ENCODE measurements around the gene WNT5A. TPM values are rescaled to one million over a fixed set of nuclear protein-coding genes. Genes with fewer than 3 reads are reported as not detected.
A peak's percentile ranks its signal among the peaks of the same experiment; 100 is the strongest.

Gene WNT5A
- total RNA-seq, 1 donor from 2014 or later = 10.7 TPM

GRCh38 chr3:55488398-55489055, 1.4 kb upstream of the WNT5A start:
- no peak for DNase-seq (ENCODE audit: low read depth)
- no peak for TF ChIP-seq CTCF (IDR thresholded peaks at IDR 0.05; ENCODE audit: insufficient read depth, low read length, poor library complexity, severe bottlenecking)
- Histone ChIP-seq H3K27me3 (ENCODE audit: control insufficient read depth, insufficient read depth, low read length) (no peaks in the 10 kb centered on the region), H3K4me3 (ENCODE audit: low read depth, low read length) (peak overlapping the region; percentile 70), H3K36me3 (ENCODE audit: control insufficient read depth, insufficient read depth, low read length) (no peaks in the 10 kb centered on the region)

GRCh38 chr3:55487381-55488241, 505 bp upstream of the WNT5A start:
- Histone ChIP-seq H3K27me3 (ENCODE audit: control insufficient read depth, insufficient read depth, low read length) (no peaks in the 10 kb centered on the region), H3K4me3 (ENCODE audit: low read depth, low read length) (peak overlapping the region; percentile 70), H3K36me3 (ENCODE audit: control insufficient read depth, insufficient read depth, low read length) (no peaks in the 10 kb centered on the region)
- DNase-seq (ENCODE audit: low read depth) = no peak
- TF ChIP-seq CTCF (IDR thresholded peaks at IDR 0.05; ENCODE audit: insufficient read depth, low read length, poor library complexity, severe bottlenecking) = no peak

GRCh38 chr3:55486101-55486856, 827 bp downstream of the WNT5A start:
- DNase-seq (ENCODE audit: low read depth) = no peak

GRCh38 chr3:55484801-55485791, 2.0 kb downstream of the WNT5A start:
- Histone ChIP-seq H3K4me3 (ENCODE audit: low read depth, low read length) (peak overlapping the region; percentile 70), H3K27me3 (ENCODE audit: control insufficient read depth, insufficient read depth, low read length) (no peaks in the 10 kb centered on the region), H3K36me3 (ENCODE audit: control insufficient read depth, insufficient read depth, low read length) (no peaks in the 10 kb centered on the region)
- peak; percentile 83 for TF ChIP-seq CTCF (IDR thresholded peaks at IDR 0.05; ENCODE audit: insufficient read depth, low read length, poor library complexity, severe bottlenecking)
- no peak for DNase-seq (ENCODE audit: low read depth)

More at GRCh38 chr3:55486101-55486856, 827 bp downstream of the WNT5A start:
- TF ChIP-seq CTCF (IDR thresholded peaks at IDR 0.05; ENCODE audit: insufficient read depth, low read length, poor library complexity, severe bottlenecking) = no peak
- Histone ChIP-seq H3K27me3 (ENCODE audit: control insufficient read depth, insufficient read depth, low read length) (no peaks in the 10 kb centered on the region), H3K36me3 (ENCODE audit: control insufficient read depth, insufficient read depth, low read length) (no peaks in the 10 kb centered on the region), H3K4me3 (ENCODE audit: low read depth, low read length) (peak overlapping the region; percentile 70)

GRCh38 chr3:55484191-55484689, 2.9 kb downstream of the WNT5A start:
- TF ChIP-seq CTCF (IDR thresholded peaks at IDR 0.05; ENCODE audit: insufficient read depth, low read length, poor library complexity, severe bottlenecking) = no peak
- H3K36me3 ChIP-seq (ENCODE audit: control insufficient read depth, insufficient read depth, low read length) = no peaks in the 10 kb centered on the region
- H3K27me3 ChIP-seq (ENCODE audit: control insufficient read depth, insufficient read depth, low read length) = no peaks in the 10 kb centered on the region
- H3K4me3 ChIP-seq (ENCODE audit: low read depth, low read length) = peak overlapping the region; percentile 70
- no peak for DNase-seq (ENCODE audit: low read depth)
